ENCODE results near the gene SLC32A1.

Gene SLC32A1

DNA sequence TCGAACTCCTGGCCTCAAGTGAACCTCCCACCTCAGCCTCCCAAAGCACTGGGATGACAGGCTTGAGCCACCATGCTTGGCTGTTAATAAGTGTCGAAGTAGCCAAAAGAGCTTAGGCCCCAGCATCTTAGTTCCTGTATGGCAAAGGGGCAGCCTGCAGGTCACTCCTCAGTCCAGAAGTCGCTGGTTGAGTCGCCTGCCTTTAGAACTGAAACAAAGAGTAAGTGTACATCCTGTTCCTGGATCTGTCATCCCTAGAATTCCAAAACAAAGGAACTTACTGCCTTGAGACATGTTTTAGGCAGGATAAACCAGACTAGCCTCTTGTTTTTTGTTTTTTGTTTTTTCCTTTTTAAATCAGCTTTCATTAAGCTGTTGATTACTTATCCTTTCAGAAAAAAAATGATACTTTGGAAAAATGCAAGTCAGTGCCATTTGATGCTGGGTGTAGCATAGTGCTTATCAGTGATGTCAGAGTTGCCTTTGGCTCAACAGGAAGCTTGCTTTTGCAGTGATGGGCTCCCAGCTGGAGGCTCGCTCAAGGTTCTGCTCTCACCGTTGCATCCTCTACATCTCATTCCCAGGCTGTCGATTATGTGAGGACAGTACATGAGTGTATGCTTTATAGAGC is 33.0 kb downstream of the SLC32A1 start:
- DNase-seq (ENCODE audit: low spot score): no peak
- TF ChIP-seq CTCF (IDR thresholded peaks at IDR 0.05; ENCODE audit: extremely low read depth, missing control alignments): no peak

- TF ChIP-seq CTCF (IDR thresholded peaks at IDR 0.05; ENCODE audit: extremely low read depth, missing control alignments): no peak
- no peak for DNase-seq (ENCODE audit: low spot score)
These were observed 34.8 kb downstream of the SLC32A1 start for GRCh38 chr20:38759106-38759505.

DNA sequence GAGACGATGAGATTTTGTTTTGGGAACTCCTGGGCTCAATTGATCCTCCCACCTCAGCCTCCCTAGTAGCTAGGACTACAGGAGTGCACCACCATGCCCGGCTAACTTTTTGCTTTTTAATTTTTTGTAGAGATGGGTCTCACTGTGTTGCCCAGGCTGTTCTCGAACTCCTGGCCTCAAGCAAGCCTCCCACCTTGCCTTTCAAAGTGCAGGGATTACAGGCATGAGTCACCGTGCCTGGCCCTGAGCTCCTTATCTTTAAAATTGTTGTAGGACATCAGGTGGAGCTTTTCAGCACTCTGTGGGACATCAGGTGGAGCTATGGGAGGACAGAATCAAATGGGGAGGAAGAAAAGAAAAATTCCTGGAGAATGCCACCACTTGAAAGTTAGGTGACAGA is 36.7 kb downstream of the SLC32A1 start:
- TF ChIP-seq CTCF (IDR thresholded peaks at IDR 0.05; ENCODE audit: extremely low read depth, missing control alignments): no peak
- DNase-seq (ENCODE audit: low spot score): no peak

DNA sequence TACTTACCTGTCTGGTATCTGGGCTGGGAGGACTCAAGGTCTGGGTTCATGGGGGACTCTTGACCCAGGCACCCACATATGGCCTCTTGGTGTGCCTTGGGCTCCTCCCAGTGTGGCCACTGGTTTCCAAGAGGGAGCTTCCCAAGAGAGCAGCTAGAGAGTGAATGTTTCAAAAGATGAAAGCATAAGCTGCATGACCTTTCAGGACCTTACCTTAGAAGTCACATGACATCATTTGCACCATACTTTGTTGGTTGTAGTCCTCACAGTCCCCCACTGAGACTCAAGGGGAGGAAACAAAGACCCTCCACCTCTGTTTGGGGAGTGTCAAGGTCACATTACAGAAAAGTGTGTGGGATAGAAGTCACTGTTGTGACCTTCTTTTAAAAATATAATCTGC is 37.9 kb downstream of the SLC32A1 start:
- no peak for DNase-seq (ENCODE audit: low spot score)
- TF ChIP-seq CTCF (IDR thresholded peaks at IDR 0.05; ENCODE audit: extremely low read depth, missing control alignments): no peak

- DNase-seq (ENCODE audit: low spot score): no peak
- TF ChIP-seq CTCF (IDR thresholded peaks at IDR 0.05; ENCODE audit: extremely low read depth, missing control alignments): no peak
These were observed 39.3 kb downstream of the SLC32A1 start for GRCh38 chr20:38763616-38764015.

DNA sequence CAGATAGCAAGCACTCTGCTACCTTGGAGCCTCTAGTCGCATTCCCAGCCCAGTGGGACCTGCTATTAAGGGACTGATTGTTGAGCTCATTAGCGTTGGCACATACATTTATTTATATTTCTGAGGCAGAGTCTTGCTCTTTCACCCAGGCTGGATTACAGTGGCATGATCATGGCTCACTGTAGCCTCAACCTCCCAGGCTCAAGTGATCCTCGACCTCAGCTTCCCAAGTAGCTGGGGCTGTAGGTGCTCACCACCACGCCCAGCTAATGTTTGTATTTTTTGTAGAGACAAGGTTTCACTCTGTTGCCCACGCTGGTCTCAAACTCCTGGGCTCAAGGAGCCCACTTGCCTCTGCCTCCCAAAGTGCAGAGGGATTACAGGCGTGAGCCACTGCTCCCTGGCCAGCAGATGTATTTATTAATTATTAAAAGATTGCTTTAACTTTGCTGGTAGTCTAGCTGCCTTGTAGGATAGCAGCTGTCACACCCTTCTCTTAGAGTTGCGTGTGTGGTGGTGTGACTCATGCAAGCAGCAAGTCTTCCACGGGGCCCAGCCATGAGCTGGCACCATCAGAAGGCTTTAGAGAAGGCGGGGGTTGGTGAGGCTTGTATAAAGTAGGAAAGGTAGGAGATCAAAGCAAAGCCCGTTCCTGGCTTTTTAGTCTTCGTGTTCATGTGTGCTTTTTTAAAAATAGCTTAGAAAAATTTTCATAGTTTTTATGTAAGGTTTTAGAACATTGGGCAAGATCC is 40.5 kb downstream of the SLC32A1 start:
- no peak for DNase-seq (ENCODE audit: low spot score)
- no peak for TF ChIP-seq CTCF (IDR thresholded peaks at IDR 0.05; ENCODE audit: extremely low read depth, missing control alignments)

- no peak for TF ChIP-seq CTCF (IDR thresholded peaks at IDR 0.05; ENCODE audit: extremely low read depth, missing control alignments)
- no peak for DNase-seq (ENCODE audit: low spot score)
These were observed 41.8 kb downstream of the SLC32A1 start for GRCh38 chr20:38766071-38766470.

Data from GM20000 (cell line).